HG03432 (cell line): Measurements from ENCODE around the gene NFIA.

Source experiments
- ATAC-seq: cut with Tn5 transposase; IDR thresholded peaks from one replicate; pipeline ENCODE4 v1.9.1; 2021; ENCODE audit warnings: mild to moderate bottlenecking, moderate library complexity; ENCODE audit not compliant: unreplicated experiment

NFIA gene

DNA sequence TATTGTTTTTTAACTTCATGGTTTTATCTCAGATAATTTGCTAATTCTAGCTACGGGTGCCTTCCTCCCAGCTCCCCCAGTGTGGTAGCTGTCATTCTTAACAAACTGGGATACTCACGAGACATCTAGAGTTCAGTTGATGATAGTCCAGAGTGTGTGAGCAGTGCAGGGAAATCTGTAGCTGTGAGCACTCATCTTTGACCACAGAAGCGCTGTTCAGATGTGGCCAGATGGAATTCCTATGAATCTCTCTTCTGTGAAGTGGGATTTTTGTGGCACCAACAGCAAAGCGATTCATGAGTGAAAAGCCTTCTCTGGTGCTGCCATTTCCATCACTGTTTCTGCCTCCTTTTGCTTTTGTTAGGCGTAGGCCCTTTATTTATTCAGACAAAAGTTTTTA lies 125.1 kb downstream of the NFIA start:
- no peak for ATAC-seq

DNA sequence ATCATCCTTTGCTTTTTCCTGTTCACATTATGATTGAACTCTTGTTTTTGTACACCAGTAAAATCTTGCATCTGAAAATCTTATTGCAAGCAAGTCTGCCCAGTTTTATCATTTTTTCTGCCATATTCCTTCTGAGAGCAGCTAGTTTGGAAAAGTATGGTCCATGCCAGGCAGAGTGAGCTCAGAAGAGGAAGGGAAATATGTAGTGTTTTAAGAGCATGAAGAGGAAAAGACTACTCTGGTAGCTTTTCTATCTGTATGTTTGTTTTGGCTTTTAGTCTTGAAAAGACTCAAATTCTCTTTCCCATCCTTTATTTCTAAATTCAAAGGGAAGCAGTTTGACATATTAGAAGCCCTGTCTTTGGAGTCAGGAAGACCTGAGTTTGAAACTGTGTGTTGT lies 125.8 kb downstream of the NFIA start:
- no peak for ATAC-seq

DNA sequence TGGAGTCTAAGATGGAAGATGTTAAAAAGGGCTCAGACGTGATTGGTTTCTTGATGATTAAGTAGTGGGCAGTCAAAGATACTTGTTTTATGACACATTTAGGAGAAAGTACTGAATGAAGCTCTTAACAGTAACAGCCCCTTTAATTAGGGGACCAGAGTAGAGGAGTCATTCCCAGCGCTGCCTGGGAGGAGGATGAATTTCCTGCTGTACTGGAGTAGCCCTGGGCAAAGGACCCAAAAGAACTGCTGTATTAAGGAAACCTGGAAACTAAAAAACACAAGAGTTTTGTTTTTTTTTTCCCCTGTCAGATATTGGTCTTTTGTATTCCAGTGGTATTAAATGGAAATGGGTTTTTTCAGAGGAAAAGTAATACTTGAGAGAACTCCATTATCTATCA lies 126.5 kb downstream of the NFIA start:
- ATAC-seq, result no peak

DNA sequence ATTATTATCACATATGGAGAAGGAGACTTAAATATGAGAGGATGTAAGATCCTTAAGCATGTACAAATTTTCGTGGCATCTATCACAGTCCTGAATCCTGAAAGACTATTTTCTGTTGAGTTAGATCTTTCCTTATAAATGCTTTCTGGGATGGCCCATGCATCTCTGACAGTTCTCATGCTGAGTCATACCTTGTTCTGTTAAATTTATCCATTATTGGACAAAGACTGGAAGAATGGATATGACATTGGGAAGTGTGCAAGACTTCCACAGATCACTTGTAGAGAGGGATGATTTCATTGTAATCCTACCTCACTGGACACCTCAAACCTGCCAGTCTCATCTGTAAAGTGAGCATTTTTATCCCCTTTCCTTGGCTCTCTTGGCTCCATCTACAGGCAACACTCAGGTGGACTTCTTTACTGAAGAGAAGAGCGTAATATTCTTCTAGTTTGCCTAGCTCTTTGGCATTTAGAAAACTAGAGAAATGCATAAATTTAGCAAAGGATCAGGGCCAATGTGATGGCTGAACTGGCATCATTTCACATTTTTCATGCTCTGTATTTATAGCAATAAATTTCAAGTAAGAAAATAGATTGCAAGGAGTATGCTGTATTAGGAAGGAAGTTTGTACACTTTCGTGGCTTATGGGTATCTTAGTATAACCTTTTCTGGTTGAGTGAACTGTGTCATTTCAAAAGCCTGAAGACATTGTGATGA lies 128.2 kb downstream of the NFIA start:
- no peak for ATAC-seq

DNA sequence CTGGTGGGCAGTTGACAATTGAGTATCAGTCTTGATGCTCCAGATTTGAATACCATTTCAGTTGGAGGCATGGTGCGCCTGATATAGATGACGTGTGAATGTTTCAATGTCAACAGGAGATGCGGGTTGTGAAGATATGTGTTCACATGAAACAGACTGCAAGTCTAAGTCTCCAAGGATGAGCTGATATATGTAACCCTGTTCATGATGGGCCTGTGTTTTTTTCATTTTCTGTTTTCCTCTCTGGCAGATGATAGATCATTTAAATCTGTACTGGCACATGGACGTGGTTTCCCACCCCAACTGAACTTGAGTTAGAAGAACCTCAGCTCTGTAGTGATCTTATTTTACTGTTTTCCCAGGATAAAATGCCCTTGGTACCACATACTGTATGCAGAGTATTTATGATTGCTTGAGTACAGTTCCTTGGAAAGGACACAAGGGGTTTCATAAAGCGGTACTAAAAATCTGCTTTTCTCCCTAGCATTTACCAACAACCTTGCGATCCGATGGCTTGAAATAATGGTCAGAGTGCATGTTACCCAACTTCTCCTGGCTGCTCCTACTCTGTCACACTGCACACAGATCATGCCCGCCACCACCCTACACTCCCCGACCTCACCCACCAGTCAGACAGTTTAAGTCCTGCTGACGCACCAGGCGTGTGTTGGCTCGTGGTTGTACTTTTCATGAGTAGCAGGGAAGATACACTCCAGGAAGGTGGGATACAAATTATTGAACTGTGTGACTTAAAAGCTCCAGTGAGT lies 131.1 kb downstream of the NFIA start:
- ATAC-seq, result no peak

DNA sequence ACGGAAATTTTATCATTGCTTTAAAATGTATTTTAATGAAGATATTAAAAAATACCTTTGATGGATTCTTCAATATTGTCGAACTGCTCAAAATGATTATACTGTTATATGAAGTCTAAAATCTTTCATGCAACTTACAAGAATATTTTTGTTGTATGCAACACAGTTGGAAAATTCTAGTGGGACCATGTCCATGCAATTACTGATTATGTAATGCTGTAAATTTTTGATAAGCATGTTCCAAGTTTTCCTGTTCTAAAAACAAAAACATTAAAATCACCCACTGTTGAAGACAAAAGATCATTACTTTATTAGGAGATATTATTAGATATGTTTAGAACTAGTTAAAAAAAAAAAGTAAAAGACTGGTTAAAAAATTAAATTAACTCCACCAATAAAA lies 132.8 kb downstream of the NFIA start:
- no peak for ATAC-seq

DNA sequence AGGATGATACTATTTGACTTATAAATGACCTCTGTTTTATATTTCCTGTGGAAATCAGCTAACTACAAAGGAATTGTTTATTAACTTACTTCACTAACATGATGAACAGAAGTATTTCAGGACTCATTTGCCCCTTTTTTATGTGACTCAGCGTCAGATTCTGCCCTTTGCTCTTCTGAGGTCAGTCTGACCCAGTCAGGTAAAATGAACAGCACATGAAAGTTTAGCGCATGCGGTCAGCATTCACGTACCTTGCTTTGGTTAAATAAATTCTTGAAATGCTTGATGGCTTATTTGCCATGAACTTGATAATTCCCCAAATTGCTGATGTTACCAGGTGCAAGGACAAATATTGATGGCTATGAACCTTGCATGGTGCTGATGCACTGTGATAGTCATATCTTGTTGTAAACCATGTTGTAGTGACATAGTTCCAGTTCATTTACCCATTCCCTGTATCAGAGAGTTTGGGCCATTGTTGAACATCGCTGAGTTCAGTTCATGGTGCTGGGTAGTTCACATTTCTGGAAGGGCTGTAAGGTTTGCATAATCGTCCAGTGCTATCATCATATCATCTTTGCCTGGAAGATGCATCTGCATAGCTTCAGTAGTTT lies 133.4 kb downstream of the NFIA start:
- ATAC-seq, result no peak

DNA sequence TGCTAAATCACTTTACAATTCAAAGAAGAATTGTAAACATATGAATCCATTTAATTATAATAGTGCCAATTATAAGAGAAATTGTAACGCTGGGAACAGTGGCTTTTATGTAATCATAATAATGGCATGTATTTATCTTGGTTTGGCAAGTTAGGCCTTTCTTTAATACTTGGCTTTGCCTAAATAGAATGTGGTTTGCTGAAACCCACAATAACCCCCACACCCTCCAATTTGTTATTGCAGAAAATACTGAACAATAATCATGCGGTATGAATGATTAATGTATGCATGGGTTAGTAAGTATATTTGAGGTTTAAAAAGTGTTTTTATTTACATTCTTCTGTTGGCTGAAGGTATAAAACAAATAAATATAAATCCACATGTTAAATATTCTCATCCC lies 138.2 kb downstream of the NFIA start:
- no peak for ATAC-seq

DNA sequence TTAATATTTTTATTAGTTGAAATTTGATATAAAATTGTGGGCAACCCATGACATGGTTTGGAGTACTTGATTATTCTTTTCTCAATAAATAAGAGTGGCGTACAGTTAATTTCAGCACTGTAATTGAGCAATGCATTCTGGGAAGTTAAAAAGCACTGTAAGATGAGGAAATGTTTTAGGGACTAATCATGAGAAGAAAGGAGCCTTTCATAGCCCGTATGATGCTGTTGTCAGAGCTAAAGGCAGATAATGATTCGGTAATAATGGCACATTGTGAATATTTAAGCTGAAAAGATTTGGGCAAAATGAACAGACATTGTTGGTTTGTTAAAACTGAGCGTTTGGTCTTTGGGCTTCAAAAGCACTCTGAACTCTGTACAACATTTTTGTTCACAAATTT lies 139.3 kb downstream of the NFIA start:
- no peak for ATAC-seq

DNA sequence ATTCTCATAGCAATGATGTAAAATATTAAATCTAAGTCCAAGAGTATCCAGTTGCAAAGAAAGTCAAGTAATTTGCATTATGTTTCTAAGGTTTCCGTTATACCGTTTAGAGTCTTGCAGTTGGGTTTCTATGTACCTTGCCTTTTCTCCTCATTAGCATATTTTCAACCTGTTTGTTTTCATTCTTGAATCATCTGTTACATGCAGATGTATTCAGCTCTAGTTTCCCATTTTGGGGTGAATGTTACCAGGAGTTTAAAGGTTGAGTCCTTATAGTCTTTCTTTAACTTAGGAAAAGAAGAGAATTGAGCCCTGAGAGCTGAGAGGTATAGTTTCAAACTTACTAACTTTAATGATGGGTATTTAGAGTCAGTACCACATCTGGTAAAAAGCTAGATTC lies 139.9 kb downstream of the NFIA start:
- ATAC-seq, result no peak

DNA sequence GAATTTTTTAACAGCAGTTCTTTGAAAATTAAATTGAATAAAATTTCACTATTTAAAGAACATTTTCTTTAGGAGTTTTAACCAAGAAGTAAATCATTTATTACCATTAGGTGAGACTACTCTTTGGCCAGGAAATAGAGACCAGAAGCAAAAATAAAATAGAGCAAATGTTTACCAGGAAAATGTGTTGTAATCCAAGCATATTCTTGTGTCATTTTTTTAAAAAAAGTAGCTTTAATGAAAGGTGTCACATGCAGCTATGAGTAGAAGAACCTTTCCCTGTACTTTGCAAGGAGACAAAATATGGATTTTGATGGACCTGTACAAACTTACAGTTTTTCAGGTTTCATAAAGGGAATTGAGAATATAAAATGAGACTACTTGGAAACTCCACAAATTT lies 140.8 kb downstream of the NFIA start:
- no peak for ATAC-seq

DNA sequence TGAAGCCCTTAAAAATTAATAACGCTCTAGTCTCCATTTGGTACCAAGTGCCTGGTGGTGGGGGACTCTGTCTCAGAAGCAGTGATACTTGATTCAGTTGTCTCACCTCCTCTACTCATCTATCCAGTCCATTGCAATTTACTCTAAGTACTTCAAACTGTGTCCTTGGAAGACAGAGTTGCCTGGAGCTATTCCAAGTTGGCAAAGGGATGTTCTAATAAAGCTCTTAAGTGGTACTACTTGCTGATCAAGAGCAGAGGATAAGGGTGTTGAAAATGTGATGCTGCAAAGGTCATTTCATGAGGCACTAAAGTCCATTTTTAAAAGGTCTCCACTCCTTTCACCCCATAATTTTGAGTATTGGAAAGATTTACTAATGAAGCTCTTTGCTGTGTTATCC lies 142.2 kb downstream of the NFIA start:
- no peak for ATAC-seq

DNA sequence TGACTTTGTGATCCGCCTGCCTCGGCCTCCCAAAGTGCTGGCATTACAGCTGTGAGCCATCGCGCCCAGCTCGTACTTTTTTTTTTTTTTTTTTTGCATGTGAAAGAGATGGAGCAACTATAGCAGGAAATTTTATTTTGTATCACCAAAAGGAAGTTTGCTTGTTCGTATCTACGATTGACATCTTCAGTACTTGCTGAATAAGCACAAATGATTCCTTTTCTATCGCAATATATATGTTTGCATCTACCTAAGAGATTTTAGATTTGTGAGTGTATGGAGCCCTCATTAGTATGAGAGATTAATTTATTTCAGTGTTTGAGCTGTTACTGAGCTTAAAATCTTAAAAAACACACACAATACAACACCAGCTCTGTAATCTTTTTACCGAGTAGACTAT lies 143.1 kb downstream of the NFIA start:
- no peak for ATAC-seq

DNA sequence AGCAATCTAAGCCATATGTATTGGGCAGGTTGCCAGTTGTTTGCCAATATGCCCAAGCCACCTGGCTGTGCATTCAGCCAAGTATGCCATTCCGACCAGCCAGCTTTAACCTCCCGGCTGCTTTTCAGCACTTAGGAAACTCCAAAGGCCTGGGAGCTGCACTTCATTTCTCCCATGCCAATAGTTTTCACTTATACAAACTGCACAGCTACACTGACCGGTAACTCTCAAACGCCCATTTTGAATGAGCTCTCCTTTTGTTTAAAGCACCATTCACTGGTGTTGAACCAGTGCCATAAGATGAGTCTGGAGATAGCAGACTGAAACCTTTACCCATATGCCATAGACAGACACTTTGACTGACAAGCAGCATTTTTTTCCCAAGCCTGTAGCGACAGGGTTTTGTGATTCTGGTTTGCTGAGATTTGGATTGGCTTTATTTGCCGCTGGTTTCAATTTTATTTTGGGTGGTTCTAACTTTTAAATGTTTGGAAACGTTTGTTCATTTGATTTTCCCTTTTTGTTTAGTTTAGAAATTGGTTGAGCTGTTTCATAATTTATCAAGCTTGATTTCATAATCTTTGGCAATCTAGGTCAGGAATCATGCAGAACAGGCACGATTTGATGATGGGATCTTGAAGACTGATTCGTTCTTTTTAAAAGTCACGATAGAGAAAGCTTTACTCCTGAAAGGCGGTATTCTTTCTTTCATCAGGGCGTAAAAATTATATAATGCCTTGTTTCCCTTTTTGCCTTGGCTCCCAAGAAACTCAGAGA lies 144.6 kb downstream of the NFIA start:
- ATAC-seq, result no peak

DNA sequence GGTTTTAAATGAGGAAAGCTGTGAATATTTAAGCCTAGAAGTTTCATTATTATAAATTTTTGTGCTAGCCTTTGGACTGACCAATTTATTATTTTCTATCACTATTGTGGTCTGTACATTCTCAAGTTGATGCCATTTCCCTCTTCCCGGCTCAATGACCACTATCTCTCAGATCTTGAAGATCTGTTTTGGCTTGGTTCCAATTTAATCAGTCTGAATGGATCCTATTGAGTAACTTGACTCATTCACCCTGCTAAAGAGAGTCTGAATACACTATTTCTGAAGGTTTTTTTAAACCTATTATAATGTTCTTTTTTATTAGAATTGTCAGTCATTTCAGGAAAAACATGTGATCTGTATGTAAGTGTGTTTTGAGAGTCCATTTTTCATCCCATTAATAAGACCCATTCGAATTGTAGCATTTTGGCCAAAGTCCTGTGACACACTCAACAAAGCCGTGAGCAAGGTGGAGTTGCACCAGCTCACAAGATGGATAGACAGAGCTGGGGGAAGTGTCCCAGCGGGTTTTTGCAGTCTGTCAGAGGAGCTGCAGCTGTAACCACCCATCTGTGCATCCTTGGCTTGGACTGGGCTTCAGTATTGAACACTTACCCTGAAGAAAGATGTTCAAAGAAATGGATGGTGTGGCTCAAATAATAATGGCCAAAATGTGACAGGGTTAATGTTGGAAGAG lies 145.6 kb downstream of the NFIA start:
- no peak for ATAC-seq

DNA sequence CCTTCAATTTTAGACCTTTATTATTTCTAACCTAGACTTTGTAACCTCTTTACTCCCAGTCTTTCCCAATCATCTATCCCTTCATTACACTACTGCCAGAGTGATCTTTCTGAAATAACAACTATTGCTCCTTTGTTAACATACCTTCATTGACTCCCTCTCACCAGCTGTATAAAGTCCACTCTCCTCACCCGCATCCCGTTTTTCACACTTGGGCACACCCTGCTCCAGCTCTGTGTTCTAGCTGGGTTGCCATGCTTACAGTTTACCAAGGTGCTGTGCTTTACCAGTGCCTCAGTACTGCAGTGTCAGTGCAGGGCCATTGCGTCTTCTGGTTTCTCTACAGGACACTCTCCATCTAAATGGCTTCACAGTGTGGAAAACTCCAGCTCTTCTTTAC lies 148.2 kb downstream of the NFIA start:
- no peak for ATAC-seq

DNA sequence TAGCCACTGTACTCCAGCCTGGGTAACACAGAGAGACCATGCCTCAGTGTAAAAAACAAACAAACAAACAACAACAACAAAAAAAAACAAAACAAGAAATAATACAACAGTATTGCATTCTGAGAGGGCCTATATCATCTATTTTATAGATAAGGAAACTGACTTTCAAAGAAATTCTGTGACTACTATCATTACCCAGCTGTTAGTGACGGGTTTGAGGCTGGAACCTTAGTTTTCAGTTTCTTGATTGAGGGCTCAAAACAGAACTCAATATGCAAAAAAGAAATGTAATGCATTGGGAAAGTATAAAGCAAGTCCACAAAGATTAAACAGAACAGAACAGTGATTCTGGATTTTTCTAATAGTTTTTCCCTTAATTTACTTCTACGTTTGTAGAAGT lies 149.4 kb downstream of the NFIA start:
- ATAC-seq, result no peak

DNA sequence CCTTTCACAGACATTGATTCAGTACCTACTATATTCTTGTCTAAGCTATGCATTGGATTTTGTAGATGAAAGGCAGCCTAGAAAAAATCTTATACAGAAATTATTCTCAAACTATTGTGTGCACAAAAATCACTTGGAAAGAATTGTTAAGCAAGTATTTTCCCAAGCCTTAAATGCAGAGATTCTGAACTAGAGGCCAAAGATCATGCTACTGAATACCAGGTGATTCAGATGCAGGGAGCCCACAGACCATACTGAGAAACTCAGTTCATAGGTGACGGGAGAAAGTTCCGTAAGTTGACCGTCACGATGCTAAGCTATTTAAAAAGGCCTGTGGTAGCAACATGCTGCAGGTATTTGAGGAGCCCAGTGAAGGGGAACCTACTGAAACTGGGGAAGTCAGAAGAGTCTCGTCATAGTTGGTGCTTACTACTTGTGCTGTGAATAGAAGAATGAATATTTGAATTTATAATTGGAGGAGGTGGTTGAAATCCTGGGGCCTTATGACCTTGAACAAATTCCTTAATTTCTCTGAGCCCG lies 150.8 kb downstream of the NFIA start:
- ATAC-seq, result no peak

DNA sequence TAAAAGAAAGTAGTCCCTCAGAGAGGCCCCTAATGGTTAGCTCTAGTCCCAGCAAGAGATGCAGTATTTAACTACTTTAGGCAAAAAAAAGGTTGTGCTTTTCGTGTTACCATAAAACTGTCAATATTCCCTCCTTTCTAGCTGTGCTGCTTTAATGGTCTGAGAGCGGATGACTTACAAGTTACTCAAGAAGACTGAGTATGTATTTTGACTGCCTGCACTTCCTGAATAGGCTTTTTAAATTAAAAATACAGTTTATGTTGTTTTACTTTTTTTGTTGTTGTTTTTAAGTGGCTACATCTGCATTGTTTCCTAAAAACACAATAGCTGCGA lies 152.2 kb downstream of the NFIA start:
- ATAC-seq, result no peak

DNA sequence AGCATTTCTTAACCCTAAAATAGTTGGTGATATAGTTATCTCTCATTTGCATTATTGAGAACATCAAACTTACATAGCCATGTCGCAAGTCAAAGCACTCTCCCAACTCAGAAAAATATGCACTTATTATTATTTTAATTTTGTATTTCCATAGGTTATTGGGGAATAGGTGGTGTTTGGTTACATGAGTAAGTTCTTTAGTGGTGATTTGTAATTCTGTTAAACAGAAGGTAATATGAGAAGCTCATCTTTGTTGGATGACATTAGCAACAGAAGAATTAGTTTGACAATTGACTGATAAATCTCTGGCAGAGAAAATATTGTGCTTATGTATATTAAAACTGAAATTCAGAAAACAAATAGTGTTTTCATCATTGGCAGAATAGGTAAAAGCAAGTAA lies 154.8 kb downstream of the NFIA start:
- no peak for ATAC-seq
